Fibroblast of skin of scalp (primary cell): ENCODE data around the gene TMOD2.
"Not testable (repeated sequence)": the region's sequence is repeated elsewhere in the genome, so short reads cannot be mapped to it uniquely, and the experiment has no call there.

Source experiments
- DNase-seq: peaks from one replicate; pipeline ENCODE4 v3.0.0-alpha.2; 2013

TMOD2 gene

DNA sequence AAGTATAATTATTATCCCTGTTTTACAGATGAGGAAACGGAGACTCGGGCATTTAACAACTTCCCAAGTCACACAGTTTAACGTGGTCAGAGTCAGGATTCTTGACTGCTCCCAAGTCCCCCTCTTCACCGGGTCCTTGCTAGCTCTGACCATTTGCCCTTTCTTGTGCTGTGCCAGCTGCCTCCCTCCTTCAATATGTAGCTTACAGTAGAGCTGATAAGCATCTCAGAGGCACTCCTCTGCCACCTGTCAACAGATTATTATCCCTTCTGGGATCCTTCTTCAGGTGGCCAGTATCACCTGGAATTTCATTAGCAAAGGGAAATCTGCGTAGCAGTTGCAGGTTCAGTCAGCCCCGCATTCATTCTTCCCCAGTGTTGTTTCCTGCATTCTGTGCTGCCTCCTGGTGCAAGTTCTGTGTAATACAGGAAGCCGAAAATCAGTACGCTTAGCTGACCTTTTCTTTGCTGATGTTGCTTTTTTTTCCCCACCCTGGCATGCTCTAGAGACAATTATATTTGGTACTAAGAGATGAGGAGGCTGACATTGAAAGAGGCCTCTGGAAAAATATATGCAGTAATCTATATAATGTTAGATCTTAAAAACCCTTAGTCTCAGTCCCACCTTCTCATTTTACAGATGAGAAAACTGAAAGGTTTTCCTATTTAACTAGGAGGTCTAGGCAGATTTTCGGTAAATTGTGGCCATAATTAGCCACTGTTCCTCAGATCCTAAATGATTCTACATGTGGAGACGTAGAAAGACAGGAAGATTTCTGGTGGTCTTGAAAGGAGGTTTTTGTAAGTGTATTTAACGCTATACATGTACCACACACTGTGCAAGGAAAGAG is 24.8 kb downstream of the TMOD2 start:
- DNase-seq, result peak; percentile 30

DNA sequence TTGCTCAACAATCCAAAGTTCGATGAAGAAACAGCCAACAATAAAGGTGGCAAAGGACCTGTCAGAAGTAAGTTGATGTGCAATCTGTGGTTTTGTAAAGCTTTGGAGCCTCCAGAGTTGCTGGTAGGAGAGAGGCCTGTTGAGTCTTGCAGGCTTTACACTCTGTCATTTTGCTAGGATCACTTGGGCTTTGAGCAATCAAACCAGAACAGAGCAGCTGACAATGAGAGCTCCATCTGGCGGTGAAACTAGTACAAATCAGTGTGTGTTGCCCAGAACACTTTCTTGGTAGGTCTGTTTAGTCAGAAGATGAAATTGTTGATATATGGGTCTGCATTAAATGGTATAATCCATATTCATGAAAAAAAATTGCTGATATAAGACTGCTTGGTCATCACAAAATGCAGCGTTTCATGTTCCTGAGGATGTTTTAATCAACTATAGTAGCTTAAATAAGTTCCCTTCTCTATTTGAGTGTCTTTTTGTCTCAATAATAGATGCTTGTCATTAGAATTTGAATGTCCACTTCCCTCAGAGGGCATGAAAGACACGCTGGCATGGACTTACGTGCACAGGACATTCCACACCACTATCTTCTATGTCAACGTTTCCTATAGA is 25.7 kb downstream of the TMOD2 start:
- peak; percentile 76 for DNase-seq

DNA sequence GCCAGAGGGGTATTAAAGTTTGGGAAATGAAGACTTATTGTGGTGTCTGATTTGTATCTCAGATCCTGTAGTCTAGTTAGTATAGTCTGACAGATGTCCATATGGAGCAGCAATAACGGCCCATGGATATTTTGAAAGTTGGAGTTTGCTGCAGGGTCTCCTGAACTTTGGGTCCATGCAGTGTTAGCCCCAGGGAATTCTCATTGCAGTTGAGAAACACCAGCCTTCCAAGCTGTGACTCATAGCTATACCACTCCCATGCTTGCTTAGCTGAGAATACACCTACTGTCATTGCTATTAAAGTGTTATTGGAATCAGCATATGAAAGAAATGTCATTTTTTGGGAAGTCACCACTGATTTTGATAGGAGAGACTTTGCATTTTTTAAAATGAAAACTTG is 29.2 kb downstream of the TMOD2 start:
- DNase-seq, result no peak

DNA sequence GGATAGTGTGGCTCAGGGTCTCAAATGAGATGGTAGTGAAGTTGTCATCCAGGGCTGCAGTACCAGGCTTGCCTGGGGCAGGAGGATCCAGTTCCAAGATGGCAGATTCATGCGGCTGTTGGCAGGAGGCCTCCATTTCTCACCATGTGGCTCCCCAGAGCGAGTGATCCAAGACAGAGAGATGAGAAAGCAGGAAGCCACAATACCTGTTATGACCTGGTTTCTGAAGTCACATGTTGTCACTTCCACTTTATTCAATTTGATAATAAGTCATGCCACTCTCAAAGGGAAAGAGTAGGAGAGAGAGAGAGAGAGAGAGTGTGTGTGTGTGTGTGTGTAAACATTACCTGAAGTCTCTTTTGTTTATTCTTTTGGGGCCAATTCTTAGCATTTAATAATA is 30.1 kb downstream of the TMOD2 start:
- no peak for DNase-seq

DNA sequence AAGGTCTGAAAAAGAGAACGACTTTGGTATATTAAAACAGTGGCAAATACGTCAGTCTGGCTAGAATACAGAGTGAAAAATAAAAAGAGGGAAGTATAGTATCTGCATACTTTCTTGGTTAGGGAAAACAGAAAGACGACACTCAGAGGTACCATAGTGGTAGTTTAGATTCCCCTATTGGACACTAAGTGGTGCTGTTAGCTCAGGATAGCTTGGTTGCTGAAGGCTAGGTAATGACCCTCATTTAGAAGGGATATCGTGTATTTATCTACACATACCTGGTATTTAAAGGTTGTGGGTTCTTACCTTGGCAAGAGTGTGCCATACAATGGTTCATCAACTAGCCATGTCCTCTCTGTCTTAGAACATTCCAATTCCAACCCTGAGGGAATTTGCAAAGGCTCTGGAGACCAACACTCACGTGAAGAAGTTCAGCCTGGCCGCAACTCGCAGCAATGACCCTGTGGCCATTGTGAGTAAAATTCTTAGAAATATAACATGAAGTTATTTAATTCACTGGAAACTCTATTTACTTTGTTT is 31.0 kb downstream of the TMOD2 start:
- no peak for DNase-seq

DNA sequence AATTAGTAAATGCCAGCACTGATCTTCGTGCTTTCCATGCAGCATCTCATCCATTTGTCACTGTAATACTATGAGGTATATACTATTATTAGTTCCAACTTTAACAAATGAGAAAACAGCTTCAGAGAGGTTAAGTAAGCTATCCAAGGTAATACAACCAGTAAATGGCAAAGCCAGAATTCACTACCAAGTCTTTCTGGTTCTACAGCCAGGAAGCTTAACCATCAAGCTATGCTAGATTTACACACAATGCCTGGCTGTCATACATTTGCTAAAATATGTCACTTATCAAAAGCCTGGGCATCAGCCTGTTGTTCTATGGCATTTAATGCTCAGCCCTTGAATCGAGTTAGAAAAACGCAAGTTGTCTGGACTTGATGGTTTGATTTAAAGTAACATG is 32.6 kb downstream of the TMOD2 start:
- no peak for DNase-seq

DNA sequence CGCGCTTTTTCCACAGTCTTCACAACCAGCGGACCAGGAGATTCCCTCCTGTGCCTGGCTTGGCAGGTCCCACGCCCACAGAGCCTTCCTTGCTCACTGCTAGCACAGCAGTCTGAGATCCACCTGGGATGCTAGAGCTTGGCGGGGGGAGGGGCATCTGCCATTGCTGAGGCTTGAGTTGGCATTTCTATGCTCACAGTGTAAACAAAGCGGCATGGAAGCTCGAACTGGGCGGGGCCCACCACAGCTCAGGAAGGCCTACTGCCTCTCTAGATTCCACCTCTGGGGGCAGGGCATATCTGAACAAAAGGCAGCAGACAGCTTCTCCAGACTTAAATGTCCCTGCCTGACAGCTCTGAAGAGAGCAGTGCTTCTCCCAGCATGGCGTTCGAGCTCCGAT is 35.7 kb downstream of the TMOD2 start:
- DNase-seq, result not testable (repeated sequence)

DNA sequence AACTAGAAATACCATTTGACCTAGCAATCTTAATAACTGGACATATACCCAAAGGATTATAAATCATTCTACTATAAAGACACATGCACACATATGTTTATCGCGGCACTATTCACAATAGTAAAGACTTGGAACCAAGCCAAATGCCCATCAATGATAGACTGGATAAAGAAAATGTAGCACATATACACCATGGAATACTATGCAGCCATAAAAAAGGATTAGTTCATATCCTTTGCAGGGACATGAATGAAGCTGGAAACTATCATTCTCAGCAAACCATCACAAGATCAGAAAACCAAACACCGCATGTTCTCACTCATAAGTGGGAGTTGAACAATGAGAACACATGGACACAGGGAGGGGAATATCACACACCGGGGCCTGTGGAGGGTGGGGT is 41.1 kb downstream of the TMOD2 start:
- DNase-seq, result not testable (repeated sequence)

DNA sequence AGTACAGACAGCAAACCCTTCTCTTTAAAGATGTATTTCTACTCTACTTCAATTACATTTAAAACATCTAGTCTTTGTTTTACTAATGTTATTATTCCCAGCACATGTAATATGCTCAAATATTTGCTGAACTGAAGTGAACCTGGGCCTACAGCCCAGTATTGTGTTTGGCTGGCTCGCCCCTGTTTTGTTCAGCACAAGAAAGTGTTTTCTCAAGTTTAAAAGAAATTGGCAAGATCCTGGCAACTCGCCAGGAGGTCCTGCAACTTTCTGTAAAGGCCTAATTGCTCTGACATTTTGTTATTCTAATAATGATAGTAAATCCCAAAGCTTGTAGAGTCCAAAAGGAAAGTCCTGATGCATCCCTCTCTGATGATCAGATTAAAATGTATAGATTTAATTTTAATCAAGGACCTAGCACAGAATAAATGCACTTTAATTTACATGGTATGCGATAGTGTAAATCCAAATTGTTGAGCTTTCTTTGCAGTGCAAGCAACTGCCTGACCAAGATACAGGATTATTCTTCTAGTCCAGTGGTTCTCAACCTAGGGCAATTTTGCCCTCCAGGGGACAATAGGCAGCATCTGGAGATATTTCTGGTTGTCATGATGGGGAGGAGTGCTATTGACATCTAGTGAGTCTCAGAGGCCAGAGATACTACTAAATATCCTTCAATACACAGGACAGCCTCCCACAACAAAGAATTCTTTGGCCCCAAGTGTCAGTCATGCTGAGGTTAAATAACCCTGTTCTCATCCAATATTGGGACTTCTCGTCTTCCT is 42.3 kb downstream of the TMOD2 start:
- peak; percentile 30 for DNase-seq

DNA sequence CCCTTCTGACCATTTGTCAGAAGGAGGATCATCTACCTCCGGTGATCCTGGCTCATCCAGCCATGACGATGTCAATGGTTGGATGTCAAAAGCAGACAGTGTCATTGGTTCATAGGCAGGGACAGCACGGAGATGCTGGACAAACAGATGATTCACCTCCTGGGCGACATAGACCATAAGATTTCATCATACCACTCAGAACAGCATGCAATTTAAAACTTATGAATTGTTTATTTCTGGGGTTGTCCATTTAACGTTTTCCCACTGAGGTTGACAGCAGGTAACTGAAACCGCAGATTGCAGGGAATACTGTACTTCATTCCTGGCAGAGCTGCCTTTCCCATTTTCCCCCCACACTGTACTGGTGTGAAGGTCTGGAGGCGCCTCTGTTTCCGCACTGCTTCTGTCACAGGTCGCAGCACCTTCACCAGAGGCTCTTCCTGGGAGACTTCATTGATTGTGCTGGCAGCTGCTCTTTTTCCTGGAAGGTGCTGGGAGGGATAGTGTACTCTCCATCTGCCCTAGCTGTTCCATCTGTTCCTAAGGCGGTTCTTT is 45.5 kb downstream of the TMOD2 start:
- peak; percentile 21 for DNase-seq

DNA sequence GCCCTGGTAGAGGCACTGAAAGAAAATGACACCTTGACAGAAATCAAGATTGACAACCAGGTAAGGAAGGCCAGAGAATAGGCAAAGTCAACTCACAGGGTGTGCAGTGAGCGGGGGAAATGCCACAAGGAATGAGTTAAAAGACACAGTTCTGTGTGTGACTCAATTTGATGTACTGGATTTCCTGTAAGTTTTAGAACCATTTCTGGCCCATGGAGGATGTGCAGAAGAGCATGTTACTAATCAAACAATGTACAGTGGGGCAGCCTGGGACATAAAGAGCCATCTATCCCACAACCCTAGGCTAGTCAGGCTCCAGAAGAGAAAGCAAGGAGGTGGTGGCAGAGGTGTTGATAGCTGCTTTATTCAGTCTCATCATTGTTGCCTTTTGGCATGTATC is 46.9 kb downstream of the TMOD2 start:
- no peak for DNase-seq

DNA sequence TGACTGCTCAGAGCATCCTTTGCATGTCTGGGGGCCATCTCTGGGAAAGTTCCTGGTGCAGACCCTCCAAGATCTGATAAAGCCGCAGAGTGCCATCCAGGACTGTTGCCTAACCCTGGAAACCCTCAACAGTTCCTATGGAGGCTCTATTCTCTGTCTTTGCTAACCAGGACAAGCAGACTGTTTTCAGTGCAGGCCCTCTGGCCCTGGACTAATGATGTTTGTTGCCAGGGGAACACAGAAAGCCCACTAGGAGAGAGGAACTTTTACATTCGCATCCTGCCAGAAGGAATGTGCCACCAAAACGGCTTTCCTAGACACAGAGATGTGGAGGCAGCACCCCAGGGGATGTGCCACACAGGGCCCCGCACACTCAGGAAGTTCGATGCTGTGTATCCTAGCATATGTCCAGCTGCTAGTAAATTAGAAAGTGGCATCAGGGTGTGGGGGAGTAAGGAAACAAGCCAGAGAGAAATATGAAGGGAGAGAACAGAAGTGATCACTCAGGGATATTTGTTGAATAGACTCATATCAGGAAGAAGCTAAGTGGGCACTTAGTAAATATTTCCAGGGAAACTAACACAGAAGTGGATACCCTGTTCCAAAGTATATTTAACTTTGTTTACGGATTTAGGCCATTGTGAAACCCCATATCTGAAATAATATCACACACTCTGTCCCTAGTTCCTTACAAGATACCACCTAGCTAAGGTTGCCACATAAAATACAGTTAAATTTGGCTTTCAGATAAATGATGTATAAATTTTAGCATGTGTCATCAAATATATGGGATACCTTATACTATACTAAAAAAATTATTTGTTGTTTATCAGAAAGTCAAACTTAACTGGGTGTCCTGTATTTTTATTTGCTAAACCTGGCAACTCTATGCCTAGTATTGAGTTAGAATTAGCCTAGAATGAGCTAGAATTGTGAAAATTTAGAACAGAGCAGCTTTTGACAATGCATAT is 48.2 kb downstream of the TMOD2 start:
- DNase-seq, result no peak

DNA sequence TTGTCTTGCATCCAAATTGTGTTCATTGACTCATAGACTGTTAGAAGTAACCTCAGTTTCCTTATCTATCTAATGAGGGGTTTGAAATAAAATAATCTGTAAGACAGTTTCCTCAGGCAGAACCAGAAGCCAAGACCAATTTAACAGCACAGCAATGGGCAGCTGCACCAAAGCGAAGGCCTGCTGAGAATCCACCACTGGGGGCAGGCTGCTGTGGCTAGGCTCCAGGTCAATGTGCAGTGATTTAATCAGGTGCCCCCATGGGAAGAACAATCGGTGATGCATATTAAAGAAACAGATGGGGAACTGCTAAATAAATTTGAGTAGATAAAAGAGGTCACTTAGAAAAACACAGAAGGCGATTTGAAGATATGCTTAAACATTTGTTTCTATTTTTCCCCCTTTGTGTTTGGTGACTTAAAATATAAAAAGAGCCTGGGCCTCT is 50.0 kb downstream of the TMOD2 start:
- no peak for DNase-seq

DNA sequence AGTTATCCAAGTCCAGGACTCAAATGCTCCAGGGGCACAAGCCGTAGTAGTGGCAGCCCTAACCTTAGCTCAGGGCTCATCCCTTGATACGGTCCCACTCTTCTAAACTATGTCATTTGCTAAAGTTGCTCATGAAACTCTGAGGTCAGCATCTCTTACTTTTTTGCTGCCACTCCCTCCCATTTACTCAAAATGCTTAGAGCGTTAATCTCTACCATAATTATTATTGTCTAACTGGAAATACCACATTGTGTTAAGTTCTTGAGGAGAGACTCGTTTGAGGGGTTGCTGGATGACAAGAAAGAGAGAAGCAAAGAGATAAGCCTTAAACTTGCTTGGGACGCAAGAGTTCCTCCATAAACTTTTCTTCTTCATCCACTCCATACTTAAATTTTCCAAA is 51.2 kb downstream of the TMOD2 start:
- no peak for DNase-seq

DNA sequence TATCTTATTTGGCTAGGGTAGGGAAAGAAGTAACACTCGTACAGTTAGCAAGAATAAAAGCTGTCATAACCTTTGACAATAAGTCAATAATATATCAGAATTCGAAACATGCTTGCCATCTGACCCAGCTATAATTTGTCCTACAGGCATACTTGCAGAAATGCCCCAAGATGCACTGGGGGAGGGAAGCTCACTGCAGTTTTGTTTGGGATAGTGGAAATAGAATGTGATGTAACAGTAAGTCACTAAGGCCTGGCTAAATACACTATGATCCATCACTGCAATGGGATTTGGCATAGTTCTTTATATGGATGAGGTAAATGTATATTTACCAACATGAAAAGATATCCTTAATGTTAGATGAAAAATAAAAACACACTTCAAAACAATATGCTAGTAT is 52.6 kb downstream of the TMOD2 start:
- DNase-seq, result peak; percentile 36

DNA sequence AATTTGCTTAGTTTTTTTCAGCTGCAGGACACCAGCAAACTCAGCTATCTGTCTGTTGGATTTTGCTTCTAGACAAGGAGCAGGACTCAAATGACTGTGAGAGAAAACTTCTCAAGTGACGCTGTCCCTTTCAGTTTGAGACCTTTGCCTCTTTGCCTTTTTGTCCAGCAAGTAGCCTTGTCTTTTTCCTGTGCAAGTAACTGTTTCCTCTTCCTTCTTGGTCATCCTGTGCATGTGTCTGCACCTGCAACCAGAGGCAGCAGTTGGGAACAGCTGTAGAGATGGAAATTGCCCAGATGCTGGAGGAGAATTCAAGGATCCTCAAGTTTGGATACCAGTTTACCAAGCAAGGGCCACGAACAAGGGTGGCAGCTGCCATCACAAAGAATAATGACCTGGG is 54.7 kb downstream of the TMOD2 start:
- no peak for DNase-seq

DNA sequence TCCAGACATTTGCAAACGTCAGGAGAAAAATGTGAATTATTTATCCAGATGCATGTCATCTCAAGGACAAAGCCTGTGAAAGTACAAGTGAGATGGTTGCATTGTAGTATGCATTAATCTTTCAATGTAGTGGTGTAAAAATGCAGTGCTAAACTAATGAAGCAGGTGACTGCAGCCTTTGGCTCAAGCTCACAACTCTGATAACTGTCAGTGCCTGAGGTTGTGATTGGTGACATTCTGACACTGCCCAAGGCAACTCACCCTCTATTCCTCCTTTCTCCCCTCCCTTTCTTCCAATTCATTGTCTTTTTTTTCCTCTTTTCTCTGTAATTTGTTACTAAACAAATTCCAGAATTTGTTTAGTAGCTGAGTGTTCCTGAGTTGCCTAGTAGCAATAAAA is 58.1 kb downstream of the TMOD2 start:
- DNase-seq, result no peak

DNA sequence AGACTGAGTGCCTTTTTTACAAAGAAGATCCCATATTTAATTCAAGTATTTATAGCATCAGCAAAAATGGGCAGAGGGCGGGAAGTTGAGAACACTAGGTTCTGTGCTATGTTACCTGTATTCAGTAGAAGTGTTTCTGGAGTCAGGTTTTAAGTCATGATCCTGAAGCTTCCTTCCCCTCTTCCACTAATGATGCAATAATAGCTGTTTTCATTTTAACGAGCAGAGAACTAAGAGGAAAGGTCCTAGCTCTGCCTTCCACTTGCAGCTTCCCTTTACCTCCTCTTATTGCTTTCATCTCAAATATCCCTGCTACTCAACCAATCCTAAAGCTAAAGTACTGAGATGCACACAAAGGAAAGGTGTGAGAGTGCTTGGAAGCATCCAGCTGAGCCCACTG is 61.2 kb downstream of the TMOD2 start:
- DNase-seq, result no peak

DNA sequence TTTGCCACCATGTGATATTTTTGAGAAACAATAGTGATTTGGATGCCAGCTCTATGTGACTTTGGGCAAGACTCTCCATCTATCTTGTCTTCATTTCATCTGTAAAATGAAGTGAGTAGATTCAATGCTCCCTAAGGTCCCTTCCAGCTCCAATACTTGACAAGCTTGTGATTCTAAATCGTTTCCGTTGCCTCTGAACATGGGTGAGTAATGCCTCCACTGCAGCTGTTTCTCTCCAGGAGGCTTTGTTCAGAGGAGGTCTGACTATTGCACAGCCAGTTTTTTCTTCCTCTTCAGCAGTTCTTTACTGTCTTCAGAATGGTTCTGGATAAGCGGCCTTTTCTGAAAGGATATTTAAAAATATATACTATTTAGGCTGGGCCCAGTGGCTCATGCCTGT is 63.2 kb downstream of the TMOD2 start:
- peak; percentile 36 for DNase-seq

DNA sequence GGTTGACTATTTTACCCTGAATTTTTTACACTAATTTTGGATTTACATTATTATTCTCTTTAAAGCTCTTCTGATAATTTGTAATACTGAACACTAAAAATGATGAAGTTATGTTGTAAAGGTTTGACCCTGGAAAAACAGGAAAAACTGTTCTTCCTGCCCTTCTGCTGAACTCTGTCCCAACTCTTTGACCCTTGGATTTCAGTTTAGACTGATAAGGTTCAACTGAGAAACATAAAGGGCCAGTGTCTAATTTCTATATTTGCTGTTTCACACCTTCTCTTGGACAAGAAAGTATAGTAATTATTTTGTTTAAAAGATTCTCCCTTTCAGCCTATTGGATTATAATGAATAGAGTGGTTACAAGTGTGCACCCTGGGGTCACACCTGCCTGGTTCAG is 65.2 kb downstream of the TMOD2 start:
- no peak for DNase-seq

DNA sequence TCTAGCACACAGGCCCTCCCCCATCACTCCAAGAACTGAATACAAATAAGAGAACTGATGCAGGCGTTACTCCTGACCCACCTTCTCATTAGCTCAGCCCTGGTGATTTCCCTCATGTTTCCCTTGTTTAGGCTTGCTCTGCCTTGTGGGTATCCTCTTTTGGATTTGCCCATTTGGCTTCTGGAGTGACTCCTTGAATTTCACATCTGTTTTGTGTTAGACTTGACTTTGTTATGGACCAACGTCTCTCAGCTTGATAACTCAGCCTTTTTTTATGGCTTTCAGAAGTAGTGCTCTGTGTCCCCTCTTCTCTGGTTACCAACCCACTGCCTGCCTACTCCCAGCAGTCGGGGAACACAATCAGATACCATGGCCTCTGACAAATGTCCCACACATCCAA is 66.8 kb downstream of the TMOD2 start:
- DNase-seq, result no peak

DNA sequence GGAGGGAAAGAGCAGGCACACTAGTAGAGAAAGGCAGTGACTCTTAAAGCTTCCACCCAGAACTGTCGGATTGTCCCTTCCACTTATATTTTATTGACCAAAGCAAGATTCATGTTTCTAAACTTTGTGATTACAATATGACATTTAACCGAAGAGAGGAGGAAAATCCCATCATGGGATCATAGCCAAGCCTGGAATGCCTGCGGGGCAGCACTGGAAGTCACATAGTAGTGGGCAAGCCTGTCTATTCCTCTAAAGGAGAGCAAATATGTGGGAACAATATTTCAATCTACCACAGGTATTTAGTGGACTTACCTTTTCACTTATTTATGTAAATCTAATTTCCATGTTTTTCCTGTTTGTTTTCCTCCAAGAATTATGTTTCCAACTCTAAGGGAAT is 74.3 kb downstream of the TMOD2 start:
- no peak for DNase-seq
